HG02885 (cell line): ENCODE measurements around the gene MEIS2.

Experiments used
- ATAC-seq: cut with Tn5 transposase; IDR thresholded peaks from one replicate; pipeline ENCODE4 v1.9.1; 2021; ENCODE audit warnings: mild to moderate bottlenecking; ENCODE audit not compliant: unreplicated experiment, poor library complexity

The MEIS2 gene

DNA sequence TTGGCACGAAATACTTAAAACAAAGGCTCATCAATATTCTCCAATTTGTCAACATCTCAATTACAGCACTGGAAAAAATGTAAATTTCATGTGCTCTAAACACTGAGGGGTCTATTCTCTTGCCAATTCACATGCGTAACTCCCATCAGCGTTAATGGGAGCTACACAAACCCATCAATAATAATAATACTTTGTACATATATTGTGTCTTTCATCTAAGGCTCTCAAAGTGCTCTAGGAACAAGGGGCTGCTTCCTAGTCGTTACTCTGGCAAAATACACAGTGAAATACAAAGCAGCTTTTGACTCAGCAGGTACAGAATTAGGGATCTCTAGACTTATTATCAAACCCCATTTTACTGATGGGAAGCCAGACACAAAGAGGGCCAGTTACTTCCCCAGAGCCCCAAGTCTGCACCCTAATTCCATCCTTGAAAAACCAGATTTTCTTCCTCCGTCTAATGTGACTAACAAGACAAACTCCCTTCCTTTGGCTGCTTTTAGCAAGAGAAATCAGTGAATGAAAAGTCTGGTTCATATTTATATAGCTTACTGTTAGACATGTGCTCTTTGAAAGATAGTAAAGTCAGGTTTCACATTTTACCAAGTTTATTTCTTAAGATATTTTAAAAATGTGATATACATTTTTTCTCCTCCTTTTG, 20.0 kb downstream of the MEIS2 start:
- no peak for ATAC-seq

DNA sequence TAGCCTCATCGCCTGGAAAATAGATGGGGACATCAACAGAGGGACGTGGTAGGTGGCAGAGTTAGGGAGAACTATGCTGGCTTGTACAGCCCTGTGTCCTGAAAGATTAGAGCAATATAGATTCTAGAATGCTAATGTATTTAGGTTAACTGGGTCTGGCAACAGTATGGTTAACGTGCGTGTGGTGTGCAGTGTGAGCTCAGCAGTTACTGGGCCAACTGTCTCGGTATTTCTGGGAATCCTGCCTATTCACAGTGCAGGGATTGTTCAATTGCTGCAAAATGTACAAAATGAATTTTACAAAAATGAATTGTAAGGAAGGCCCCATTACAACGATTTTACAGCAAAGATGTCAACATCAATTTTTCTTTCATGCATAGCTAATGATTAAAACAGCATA, 20.6 kb downstream of the MEIS2 start:
- no peak for ATAC-seq

DNA sequence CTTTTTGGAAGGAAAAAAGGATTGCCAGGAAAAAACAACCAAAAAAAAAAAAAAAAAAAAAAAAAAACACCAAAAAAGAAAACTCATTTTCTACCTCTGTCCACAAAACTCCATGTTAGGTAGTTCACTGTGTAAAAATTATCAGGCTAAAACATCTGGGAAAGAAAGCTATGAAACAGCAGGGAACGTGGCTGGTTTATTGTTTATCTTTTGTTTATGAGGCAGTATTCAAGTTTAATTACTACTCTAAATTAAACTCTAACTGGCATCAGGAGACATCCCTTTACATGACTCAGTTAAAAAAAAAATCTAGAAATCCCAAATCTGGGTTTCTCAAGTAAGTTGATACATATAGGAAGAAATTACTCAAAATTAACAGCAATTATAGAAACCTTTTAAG, 21.8 kb downstream of the MEIS2 start:
- no peak for ATAC-seq

DNA sequence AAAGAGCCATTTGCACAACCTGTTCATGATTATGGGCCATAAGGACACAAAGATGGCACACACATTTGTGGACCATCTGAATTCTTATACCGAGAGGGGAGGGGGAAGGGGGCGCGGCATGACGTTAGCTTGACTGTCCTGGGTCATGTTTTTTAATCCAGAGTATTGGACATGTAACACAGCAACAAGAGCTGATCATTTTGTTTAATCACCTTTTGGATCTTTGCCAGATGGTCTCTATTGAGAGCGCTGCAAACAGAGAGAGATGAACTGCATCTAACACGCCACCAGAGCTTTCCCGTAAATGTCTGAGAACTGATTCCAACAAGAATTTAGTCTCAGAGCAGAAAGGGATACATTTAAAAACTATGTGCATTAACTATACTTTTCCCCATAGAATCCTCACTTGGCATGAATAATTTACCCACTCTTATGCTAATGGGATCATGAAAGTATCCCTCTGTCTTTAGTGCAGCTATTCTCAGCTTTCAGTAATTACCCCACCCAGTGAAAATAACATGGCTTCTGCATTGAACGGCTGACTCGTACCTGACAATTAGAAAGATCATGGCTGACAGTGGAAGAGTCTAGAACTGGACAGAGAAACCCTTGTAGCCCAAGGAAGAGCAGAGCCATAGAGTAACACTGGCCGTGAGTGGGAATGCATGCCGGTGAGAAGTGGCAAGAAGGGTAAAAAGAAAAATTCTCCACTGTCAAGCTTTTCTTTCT, 22.6 kb downstream of the MEIS2 start:
- no peak for ATAC-seq

DNA sequence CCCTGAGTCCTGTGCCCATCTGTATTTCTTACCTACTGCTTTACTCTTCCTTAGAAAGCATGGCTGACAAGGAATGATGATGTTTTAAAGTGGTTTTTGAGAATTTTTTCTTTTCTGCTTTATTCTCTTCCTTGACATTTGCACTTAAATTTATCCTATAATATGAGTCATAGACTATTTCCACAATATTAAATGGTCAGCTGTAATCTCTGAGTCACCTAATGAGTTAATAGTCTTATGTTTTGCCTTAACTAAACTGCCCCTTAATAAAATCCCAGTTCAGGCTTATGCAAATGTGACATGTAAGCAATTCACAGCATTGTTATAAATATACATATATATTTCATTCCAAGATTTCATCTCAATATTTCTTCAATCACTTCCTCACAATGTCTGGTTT, 23.8 kb downstream of the MEIS2 start:
- no peak for ATAC-seq

DNA sequence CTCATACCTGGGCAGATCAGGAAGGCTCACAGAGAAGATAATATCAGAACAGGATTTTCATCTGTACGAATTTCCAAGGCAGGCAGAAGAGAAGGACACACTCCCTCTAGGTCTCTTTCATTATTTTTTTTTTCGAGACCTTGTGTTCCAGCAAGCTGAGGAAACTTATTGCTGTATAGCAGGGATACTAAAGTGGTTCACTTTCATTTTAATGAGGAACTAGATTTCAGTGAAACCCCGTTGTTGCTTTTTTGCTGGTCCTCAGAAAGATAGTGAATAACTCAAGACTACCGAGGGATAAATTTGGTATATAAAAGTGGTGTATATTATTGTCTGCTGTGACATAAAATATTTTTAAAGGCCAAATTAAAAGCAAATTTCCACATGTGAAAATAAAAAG, 24.6 kb downstream of the MEIS2 start:
- ATAC-seq = no peak

DNA sequence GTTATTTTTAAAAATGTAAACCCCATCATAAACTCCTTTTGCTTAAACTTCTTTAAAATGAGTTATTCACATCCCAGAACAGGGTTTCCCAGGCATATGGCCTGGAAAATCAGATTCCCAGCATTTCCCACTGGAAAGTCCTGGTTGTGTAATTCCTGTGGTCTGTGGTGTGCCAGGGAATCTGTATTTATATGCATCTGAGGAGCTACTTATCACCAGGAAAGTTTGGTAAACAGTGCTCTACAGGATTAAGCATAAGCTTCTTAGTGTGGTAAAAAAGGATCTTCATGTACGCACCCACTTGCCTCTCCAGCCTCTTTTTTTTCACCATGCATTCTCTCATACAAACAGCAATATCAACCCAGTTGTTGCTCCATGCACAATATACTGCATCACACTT, 28.2 kb downstream of the MEIS2 start:
- ATAC-seq = no peak

DNA sequence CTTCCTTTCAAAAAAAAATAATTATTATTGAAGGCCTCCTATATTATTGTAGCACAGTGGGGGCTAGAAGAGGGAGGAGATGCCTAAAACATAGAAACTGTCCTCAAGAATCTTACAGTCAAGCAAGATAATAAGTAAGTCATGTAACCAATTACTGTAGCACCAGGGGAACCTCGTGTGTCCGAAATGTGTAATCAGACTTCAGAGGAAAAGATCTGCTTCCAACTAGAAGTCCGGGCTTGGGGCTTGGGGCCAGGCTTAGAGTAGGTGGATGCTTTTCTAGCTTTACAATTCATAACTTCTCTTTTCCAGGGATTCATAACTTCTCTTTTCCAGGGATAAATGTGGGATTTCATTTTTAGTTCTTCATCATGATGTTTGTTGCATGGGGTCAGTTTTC, 29.2 kb downstream of the MEIS2 start:
- no peak for ATAC-seq

DNA sequence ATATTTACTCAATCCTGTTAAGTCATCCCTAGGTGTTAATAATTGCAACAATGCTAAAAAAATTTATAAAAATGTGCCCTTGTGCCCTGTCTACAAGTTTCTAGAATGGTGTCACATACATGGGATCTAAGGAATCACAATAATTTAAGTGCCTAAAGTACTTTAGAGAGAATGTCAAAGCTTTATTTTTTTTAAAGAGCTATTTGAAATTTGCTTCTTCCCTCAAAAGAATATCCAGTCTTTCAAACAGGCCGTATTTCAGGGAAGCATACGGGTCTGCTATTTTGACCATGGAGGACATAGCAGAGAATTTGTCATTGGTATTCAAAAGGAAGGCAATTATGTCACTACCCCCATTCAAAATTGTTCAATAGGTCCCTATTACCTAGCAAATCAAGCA, 29.7 kb downstream of the MEIS2 start:
- ATAC-seq = no peak

DNA sequence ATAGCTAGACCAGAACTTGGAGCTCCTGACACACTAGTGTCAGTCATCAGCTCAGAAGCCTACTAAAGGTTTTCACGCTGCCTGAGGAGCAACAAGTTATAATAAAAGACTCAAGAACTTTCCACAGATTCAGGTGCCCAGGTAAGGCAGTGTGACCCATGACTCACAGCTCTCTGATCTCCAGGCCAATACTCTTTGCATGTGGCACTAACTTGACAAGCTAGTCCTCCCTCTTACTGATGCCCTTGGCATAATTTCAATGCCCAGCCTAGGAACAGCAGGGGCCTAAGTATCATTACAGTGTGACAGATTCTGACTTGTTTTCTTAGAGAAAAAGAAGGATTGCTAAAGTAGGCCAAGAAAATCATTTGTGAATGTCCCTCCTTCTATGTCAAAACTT, 38.4 kb downstream of the MEIS2 start:
- no peak for ATAC-seq

DNA sequence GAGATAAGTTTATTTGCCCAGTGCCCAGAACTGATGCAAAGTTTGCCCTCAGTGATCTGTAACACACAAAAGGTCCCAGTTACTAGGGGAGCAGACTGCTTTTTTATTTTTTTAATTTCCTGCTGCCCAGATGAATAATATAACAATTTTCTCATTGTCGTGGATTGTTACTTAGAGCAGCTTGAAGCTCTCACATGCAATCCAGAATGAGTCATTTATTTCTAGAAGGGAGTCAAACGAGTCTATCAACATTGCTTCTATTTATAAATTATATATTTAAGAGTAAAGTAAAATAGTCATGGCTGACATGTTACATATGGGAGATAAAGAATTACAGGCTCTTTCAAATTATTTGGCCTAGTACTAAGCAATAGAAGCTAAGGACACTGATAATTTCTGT, 41.3 kb downstream of the MEIS2 start:
- ATAC-seq = no peak

DNA sequence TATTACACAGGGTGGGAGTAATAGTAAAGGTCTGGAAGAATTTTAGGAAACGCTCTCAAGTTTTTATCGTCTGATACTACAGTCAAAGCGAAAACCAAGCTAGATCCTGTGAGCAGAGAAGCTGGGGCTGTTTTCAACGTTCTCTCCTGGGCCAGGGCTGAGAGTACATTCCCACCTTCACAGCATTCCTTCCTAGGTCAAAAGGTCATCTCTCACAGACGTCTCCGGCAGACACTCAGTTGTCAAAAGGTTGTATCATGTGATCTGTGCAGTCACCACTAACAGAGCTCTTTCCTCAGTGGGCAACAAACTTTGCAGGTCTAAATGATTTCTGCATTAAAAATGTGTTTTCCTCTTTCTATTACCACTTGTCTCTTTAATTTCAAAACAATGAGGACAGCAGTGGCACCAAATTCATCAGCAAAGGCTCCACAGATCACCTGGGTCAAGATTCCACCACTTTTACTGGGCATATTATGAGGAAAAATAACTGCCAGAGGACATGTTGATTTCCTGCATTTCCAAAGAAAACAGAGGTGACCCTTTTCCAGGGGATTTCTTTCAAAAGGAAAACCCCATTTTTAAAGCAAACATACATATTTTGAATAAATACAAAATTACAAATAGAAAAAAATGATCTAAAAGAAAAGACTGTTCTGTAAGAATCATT, 41.9 kb downstream of the MEIS2 start:
- ATAC-seq = no peak

DNA sequence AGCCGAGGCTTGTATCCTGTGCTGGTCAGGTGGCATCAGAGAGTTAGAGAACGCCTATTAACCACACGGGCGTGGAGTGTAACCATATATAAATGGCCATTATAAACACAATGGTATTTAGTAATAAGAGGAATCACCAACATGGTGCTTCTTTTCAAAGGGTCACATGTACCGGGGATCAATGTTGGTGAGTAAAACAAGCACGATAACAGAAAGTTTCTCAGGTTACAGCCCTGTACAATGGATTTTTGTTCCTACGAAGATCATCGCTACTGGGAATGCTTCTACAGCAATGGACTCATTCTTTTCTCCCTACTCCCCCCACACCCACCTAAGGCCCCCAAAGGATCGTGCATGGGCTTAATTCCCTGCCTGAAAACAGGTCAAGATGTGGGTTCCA, 42.5 kb downstream of the MEIS2 start:
- no peak for ATAC-seq

DNA sequence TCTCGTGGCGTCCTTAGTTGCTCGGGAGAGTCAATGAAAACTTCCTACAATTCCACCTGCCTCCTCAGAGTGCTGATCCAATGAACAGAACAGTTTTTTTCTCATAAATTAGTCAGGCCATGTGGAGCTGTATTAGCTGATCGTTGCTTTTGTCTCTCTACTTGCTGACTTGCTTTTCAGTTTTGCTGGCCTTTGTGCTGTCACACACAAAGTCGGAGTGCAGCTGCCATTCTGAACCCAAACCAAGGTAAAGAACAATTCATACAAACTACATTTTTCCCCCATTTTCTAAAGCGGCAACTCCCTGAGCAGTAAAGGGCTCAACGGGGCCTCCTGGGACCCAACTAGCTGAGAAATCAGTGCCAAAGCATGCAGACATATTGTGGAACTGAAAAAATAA, 43.1 kb downstream of the MEIS2 start:
- no peak for ATAC-seq

DNA sequence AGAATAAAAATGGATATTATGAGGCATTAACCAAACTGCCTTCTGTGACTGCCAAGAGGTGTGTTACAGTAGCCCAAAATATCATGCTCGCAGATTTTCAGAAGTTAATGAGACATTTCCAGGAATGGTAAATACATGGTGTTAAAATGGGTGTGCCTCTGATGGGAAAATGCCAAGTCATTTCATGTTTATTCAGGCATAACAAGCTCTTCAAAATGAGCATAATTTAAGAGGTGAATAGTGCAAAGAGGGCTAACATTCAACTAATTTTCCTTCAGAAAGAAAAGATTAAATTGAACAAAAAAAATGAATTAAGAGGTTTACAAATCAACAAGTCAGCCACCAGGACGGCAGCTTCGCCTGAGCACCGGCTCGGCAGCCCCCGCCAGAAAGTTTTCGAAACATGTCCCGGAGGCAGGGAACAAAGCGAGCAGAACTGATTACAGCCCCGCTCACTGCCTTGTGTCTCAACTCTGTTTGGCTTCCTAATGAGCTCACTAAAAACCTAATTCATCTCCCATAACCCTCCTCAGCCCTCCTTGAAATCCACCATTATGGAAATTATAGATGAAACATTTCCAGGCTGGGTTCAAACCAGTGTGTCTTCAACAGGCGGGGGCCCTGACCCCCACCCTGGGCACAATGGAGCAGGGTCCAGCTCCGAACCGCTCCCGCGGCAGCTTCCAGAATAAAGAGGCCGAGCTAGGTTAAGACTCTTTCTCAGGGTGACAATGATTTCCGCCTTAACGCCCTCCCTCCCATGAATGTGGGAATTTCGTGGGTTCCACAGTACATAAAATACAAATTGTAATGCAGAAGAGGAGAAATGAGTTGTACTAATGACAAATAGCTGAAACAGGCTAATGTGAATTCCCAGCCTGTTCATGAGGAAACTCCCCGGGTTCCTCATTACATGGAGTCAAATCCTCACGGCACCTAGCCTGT, 43.9 kb downstream of the MEIS2 start:
- no peak for ATAC-seq

DNA sequence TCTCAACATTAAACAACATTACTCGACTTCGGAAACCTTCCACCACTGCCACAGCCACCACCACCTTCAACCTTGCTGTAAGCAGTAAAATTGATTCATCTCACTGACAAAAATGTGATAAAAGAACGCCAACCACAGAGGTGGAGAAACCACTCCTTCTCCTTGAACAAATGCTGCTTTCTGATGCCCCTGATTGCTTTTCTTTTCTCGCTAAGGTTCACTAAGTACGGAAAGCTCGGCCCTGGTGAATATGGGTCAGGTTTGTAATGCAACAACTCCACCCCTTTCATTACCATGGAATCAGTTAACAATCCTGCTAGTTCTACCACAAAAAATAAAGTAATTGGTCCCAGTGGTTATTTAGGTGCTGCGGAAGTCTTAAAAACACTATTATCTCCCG, 44.9 kb downstream of the MEIS2 start:
- ATAC-seq = no peak

DNA sequence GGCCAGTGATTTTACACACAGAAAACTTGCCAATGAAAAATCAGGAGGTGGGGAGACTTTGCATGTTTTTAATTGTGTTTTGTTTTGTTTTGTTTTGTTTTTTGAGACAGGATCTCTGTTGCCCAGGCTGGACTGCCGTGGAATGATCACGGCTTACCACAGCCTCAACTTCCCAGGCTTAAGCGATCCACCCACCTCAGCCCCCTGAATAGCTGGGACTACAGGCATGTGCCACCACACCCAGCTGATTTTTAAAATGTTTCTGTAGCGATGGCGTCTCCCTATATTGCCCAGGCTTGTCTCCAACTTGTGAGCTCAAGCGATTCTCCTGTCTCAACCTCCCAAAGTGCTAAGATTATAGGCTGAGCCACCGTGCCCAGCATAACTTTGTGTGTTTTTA, 46.0 kb downstream of the MEIS2 start:
- ATAC-seq = no peak

DNA sequence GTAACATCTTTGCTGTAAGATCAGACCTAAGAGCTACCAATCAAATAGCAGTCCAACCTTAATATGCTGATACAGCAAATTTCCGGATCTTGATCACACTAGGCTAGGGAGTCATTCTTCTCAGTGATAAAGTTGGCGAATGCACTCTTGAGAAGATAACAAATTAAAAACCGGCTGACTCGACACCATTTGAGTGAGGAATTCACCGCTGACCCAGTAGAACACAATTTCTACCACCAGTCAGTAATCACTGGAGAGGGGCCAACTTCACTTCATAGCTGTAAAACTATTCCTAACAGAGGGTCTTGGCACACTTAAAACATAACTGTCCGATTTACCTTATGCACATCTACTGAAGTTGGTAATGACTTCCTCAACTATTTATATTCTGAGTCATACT, 47.2 kb downstream of the MEIS2 start:
- no peak for ATAC-seq

DNA sequence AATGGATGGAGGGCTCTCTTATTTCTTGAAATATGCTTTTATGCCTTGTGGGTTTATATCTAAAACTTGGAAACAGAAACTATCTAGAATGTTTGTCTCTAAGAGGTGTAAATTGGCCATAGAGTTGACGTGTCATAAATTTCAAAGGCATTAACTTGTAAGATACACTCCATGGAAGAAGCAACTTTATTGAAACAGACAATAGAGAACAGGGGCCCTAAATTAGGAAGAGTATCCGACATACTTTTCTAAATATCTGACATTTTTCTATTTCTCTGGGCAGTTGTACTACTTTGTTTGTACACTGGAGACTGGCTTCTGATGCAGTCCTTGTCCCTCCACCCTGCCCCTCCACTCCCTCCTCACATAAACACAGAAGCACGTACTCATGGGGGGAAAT, 50.0 kb downstream of the MEIS2 start:
- ATAC-seq = no peak

DNA sequence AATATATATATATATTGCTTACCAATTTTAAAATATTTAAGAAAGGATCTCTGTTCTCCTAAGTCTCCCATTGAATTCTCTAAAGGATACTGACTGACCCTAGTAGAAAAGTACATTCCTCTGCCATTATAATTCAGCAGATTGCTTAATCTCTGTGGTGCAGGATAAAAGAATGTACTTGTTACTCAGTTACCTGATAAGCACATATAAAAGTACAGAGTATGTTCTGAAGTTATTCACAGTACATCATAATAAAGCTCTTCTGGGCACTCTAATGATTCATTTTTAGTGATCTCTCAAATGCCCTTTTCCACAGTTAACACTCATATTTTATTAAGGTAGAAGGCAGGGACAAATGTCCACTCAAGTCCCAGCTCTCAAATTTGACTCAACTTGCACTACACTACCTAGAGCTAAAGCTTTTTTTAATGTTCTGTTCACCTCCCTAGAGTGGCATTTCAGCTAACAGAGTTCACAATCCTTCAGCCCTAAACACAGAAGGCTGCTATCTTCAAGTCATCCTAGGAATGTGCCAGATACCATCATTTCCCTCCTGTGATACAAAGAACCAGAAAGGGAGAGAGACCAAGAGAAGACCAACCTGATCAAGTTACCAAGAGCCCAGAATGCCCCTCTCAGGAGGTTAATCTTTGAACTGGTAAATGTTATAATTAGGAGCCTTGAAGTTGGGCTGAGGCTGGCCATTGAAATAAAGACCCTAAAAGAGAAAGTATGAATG, 53.3 kb downstream of the MEIS2 start:
- ATAC-seq = no peak
